GM12878 (cell line): Measurements from ENCODE around the gene CUEDC1. TPM values are rescaled to one million over a fixed set of nuclear protein-coding genes. Genes with fewer than 3 reads are reported as not detected.
A peak's percentile ranks its signal among the peaks of the same experiment; 100 is the strongest.
"Not testable (repeated sequence)": the region's sequence is repeated elsewhere in the genome, so short reads cannot be mapped to it uniquely, and the experiment has no call there.

Source experiments
- ATAC-seq: fragments of 200-7000 bp; cut with Tn5 transposase; 3 replicates; pipeline ENCODE4 v1.9.1; 2020; ENCODE audit warnings: mild to moderate bottlenecking, moderate library complexity
- BruUV-seq: library from RNA; stranded (reverse); fragments of 400-500 nt; replicated peaks from 2 replicates; lab custom pipeline; 2021; lab: Mats Ljungman, UMichigan
- CTCF ChIA-PET: fragments of 300-600 bp; sonication (Branson Sonifier 250); formaldehyde crosslinking; extraction: SDS; loops from one replicate; lab custom pipeline; 2021; ENCODE audit warnings: inconsistent platforms; lab: Yijun Ruan, JAX
- POLR2A ChIA-PET: fragments of 350-600 bp; formaldehyde crosslinking; extraction: SDS; loops from one replicate; lab custom pipeline; 2021; ENCODE audit warnings: inconsistent platforms; lab: Charles Lee
- RAD21 ChIA-PET: fragments of 300-600 bp; sonication (Branson Sonifier 250); formaldehyde crosslinking; loops from one replicate; lab custom pipeline; 2023; ENCODE audit warnings: antibody characterized with exemption; ENCODE audit not compliant: unreplicated experiment; lab: Charles Lee
- SMC1A ChIA-PET: fragments of 300-600 bp; sonication (Branson Sonifier 250); formaldehyde crosslinking; loops from one replicate; lab custom pipeline; 2023; ENCODE audit not compliant: unreplicated experiment, uncharacterized antibody; lab: Charles Lee
- DNase-seq: peaks from one replicate; pipeline ENCODE4 v3.0.0-alpha.2; 2011; ENCODE audit warnings: low read depth, low spot score
- FAIRE-seq: peaks from 3 replicates; lab custom pipeline; 2011; peaks lifted over from hg19 to GRCh38; lab: Jason Lieb, UNC
- H2AFZ ChIP-seq: 2 replicates; pipeline ENCODE4 v1.6.0; 2011; ENCODE audit warnings: low read depth, low read length, control low read depth; ENCODE audit not compliant: control insufficient read depth
- H3K27ac ChIP-seq: 2 replicates; pipeline ENCODE4 v1.5.1; 2011; ENCODE audit warnings: control low read depth; ENCODE audit not compliant: control insufficient read depth, insufficient read depth
- H3K27me3 ChIP-seq, 2 experiments: replicated peaks in 1 of 2; 2 replicates each; pipeline versions ENCODE4 v1.6.0 to v1.6.1; 2011; ENCODE audit warnings: low read length in 1 of 2; ENCODE audit not compliant: control insufficient read depth in 2 of 2, insufficient read depth in 2 of 2
- H3K36me3 ChIP-seq, 2 experiments: 2 replicates each; pipeline ENCODE4 v1.5.1; 2011; ENCODE audit warnings: low read length in 1 of 2; ENCODE audit not compliant: control insufficient read depth in 2 of 2, insufficient read depth in 2 of 2
- H3K4me1 ChIP-seq: 2 replicates; pipeline ENCODE4 v1.6.1; 2011; ENCODE audit warnings: mild to moderate bottlenecking, low read length, moderate library complexity, mixed read lengths; ENCODE audit not compliant: control insufficient read depth, insufficient read depth
- H3K4me2 ChIP-seq: 2 replicates; pipeline ENCODE4 v1.6.0; 2011; ENCODE audit warnings: control low read depth; ENCODE audit not compliant: control insufficient read depth, insufficient read depth
- H3K4me3 ChIP-seq: fragments of 200-600 bp; sonication (generic); 2 replicates; pipeline ENCODE4 v1.5.1; 2016
- H3K79me2 ChIP-seq: 2 replicates; pipeline ENCODE4 v1.6.0; 2011; ENCODE audit warnings: low read length; ENCODE audit not compliant: control insufficient read depth, insufficient read depth
- H3K9ac ChIP-seq: 2 replicates; pipeline ENCODE4 v1.8.0; 2011; ENCODE audit warnings: low read length, control low read depth, mixed read lengths; ENCODE audit not compliant: control insufficient read depth, insufficient read depth
- H3K9me3 ChIP-seq: replicated peaks from 3 replicates; pipeline ENCODE4 v1.5.1; 2011; ENCODE audit warnings: mild to moderate bottlenecking, low read length; ENCODE audit not compliant: control insufficient read depth, insufficient read depth
- H4K20me1 ChIP-seq: 2 replicates; pipeline ENCODE4 v1.6.0; 2011; ENCODE audit not compliant: control insufficient read depth, insufficient read depth
- CREM ChIP-seq: IDR thresholded peaks from 2 replicates; pipeline ENCODE4 v1.6.1; 2014; ENCODE audit warnings: antibody characterized with exemption, low read depth
- E2F4 ChIP-seq: IDR thresholded peaks from 2 replicates; pipeline ENCODE4 v1.6.1; 2012; ENCODE audit warnings: low read depth, low read length, improper control_type of control experiment
- ESRRA ChIP-seq: IDR thresholded peaks from 2 replicates; pipeline ENCODE4 v1.6.1; 2012; ENCODE audit warnings: mild to moderate bottlenecking, low read length, improper control_type of control experiment
- IKZF1 ChIP-seq: fragments of 450-650 bp; conservative IDR thresholded peaks from 2 replicates; pipeline ENCODE4 v1.6.1; 2017; ENCODE audit warnings: antibody characterized with exemption, mild to moderate bottlenecking
- NFIC ChIP-seq: IDR thresholded peaks from 2 replicates; pipeline ENCODE4 v1.6.1; 2012; ENCODE audit warnings: low read depth, mild to moderate bottlenecking, inconsistent platforms, low read length, moderate library complexity
- RCOR1 ChIP-seq: conservative IDR thresholded peaks from 2 replicates; pipeline ENCODE4 v1.6.1; 2012; ENCODE audit warnings: low read depth, low read length, improper control_type of control experiment
- USF2 ChIP-seq: IDR thresholded peaks from 2 replicates; pipeline ENCODE4 v1.6.1; 2011; ENCODE audit warnings: low read depth, low read length, improper control_type of control experiment, borderline replicate concordance
- WGBS: methylation state at CpG from one replicate; pipeline ENCODE4 v1.1.6; 2016; ENCODE audit warnings: low lambda C conversion rate; ENCODE audit not compliant: insufficient replicate concordance, insufficient coverage; ENCODE audit errors: missing lambda C conversion rate; 5-methylcytosine and 5-hydroxymethylcytosine counted together
- in situ Hi-C: fragments of 300-500 bp; cut with MboI; formaldehyde crosslinking; loops from 9 replicates; pipeline ENCODE4 v1.14.3; 2018; ENCODE audit warnings: mixed read lengths
- intact Hi-C: fragments of 100-400 bp; cut with micrococcal nuclease; formaldehyde crosslinking; loops from one replicate; pipeline ENCODE4 v1.14.2; 2022; ENCODE audit not compliant: unreplicated experiment
- polyA plus RNA-seq, 11 experiments: library from polyadenylated mRNA; depleted of rRNA in 4 of 11; unstranded in 6 of 11; stranded (reverse) in 5 of 11; fragments of >200 nt; fragmentation: Nextera tagmentation in 4 of 11; fragmentation: Illumina TruSeq in 1 of 11; extraction: Ambion mirVana in 4 of 11; extraction: Trizol in 1 of 11; gene quantifications; 1 replicate in 1 of 11; 2 replicates in 10 of 11; pipeline versions ENCODE4 v1.2.1 to v1.2.3, GENCODE V29; 2011 to 2016; ENCODE audit warnings: inconsistent platforms in 2 of 11, missing spikeins in 2 of 11, low read depth in 1 of 11
- total RNA-seq, 4 experiments: library from RNA; depleted of rRNA in 3 of 4; stranded (reverse); fragments of >200 nt in 3 of 4; fragmentation: Illumina TruSeq in 1 of 4; extraction: Trizol in 1 of 4; gene quantifications; 2 replicates each; pipeline versions ENCODE4 v1.2.1 to v1.2.3, GENCODE V29; 2013 to 2021

CUEDC1 gene
- total and polyA plus RNA-seq, 10 of the 15 experiments (the other 5 are each of a cell fraction or from before 2014, with no cell fraction given) = 0.24 to 7.4 (median 1.8) TPM

- peak overlapping the region; percentile 88 for H2AFZ ChIP-seq
- 24% methylated on average over 27 of the region's 27 CpGs for WGBS
- H3K79me2 ChIP-seq = peaks cover 20% of the 10 kb centered on the region
- RAD21 ChIA-PET = interaction anchor here (0.6 to 2.4 kb wide), 7 partner anchors 11 to 158 kb away, joined by 3 to 12 read pairs (median 6); partner anchors contain the start of gene SRSF1
- H3K4me2 ChIP-seq = peak overlapping the region; percentile 98
- peaks cover 0 to 9% of the 10 kb centered on the region in 2 experiments; a peak in 2 of 4 replicates for H3K36me3 ChIP-seq
- peak overlapping the region; percentile 71 for H3K27ac ChIP-seq
- in situ Hi-C loops (no loop called here), intact Hi-C loops (no loop called here)
- POLR2A ChIA-PET = interaction anchor here (1.1 to 2.0 kb wide), 2 partner anchors 145 to 157 kb away, joined by 3 to 18 read pairs; partner anchors contain the start of gene SRSF1
- ATAC-seq (peak; percentile 61), DNase-seq (no peak), FAIRE-seq (no peak)
- peaks cover 8% of the 10 kb centered on the region for H3K4me1 ChIP-seq
- peak overlapping the region; percentile 90 for H3K4me3 ChIP-seq
- CTCF ChIA-PET = interaction anchor here (1.0 to 18.2 kb wide), 9 partner anchors 10 to 606 kb away, joined by 3 to 708 read pairs (median 5); partner anchors contain the start of gene SRSF1
- TF ChIP-seq CREM = no peak
- TF ChIP-seq USF2 = no peak
- no peak for TF ChIP-seq RCOR1
- TF ChIP-seq IKZF1 = no peak
- TF ChIP-seq E2F4 = no peak
- no peak for TF ChIP-seq ESRRA
- no peak for TF ChIP-seq NFIC
- no peaks in the 10 kb centered on the region for H3K27me3 ChIP-seq
- H3K9me3 ChIP-seq = no peaks in the 10 kb centered on the region
- TSS peak; percentile 85 for BruUV-seq
- SMC1A ChIA-PET = interaction anchor here (0.9 to 4.2 kb wide), 8 partner anchors 10 to 287 kb away, joined by 3 to 33 read pairs (median 7); partner anchors contain the start of gene SRSF1
- H3K9ac ChIP-seq = peak overlapping the region; percentile 87
- no peaks in the 10 kb centered on the region for H4K20me1 ChIP-seq
Measured at GRCh38 chr17:57849163-57849873, 105.9 kb downstream of the CUEDC1 start.

- peaks cover 20% of the 10 kb centered on the region for H3K79me2 ChIP-seq
- DNase-seq, H3K9ac ChIP-seq, in situ Hi-C loops, BruUV-seq, ATAC-seq, intact Hi-C loops, H3K9me3 ChIP-seq, H3K27me3 ChIP-seq, FAIRE-seq, H2AFZ ChIP-seq, POLR2A ChIA-PET, H3K36me3 ChIP-seq, H4K20me1 ChIP-seq, H3K4me1 ChIP-seq, SMC1A ChIA-PET, H3K4me2 ChIP-seq, H3K27ac ChIP-seq, H3K4me3 ChIP-seq: not testable (repeated sequence)
- 96% methylated on average over 12 of the region's 32 CpGs for WGBS
- ChIA-PET CTCF (interaction anchor here (0.8 to 1.9 kb wide), 2 partner anchors 13 to 15 kb away, joined by 3 to 13 read pairs; no protein-coding TSS in a partner anchor), RAD21 (interaction anchor here (0.7 to 1.2 kb wide), 2 partner anchors 154 to 241 kb away, joined by 3 read pairs; no protein-coding TSS in a partner anchor)
Measured at GRCh38 chr17:57846056-57846945, 108.9 kb downstream of the CUEDC1 start.
